GM21515 (cell line): ENCODE data around the gene UBAC2.
A peak's percentile ranks its signal among the peaks of the same experiment; 100 is the strongest.

Experiments
- ATAC-seq: cut with Tn5 transposase; IDR thresholded peaks from one replicate; pipeline ENCODE4 v1.9.1; 2021; ENCODE audit not compliant: unreplicated experiment

Gene UBAC2

GRCh38 chr13:99308471-99309087 is 107.9 kb downstream of the UBAC2 start:
- ATAC-seq = no peak

DNA sequence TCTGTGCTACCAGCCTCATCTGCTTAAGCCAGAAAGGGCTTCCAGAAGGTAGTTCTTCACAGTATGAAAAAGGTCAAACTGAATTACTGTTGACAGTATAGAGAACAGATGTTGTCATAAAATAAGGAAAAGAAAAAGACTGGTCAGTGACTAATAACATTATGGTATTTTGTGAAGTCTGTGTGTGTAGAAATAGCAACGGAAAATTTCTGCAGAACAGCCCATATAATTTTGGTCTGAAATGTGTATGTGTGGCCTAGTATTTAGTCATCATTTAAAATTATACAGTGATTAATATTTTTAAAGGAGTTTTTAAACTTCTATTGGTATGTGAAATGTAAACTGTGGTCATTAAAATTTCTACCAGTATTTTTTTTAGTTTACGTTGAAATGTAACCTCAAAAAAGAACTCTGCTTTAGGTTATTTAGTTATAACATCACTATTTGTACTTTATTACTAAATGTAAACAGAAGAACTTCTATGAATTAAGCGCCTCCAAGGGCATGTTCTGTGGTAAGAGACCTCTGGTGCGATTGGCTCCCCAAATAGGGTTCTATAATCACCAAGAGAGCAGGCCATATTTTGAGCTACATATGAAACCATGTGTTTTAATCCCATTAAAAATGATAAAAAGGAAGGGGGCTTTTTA is 109.9 kb downstream of the UBAC2 start:
- ATAC-seq = peak; percentile 30

- no peak for ATAC-seq
These were observed 110.5 kb downstream of the UBAC2 start for GRCh38 chr13:99311137-99311536.

DNA sequence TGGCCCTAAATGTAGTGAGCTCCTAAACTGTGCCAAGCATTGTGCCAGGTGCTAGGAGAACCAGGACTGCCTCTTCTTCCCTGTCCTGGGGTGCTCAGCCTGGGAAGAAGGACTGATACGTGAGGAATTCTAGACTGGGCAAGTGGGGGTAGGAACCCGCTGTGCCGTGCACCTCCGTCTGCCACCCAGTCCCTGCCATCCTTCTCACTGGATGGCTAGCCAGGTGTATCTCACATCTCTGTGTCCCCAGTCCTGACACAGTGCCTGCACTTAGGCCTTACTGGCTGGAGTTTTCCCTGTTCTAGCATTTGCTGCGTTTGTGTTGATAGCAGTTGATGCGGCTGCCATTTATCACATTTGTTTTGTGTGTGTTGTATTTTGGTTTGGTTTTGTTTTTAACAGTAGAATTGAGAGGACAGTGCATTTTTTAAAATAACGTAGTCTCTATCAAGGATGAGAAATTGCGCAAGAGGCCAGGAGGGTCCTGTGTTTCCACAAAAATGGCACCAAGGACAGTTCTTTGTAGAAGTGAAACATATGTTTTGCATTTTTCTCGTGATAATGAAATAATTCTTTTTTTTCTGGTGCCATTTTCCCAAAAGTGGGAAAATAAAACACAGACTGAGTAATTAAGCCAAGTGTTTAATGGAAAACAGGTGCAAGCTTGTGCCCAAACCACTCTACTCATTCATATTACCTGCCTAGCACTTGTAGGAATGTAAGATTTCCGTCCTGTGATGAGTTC is 111.3 kb downstream of the UBAC2 start:
- ATAC-seq = no peak

- no peak for ATAC-seq
These were observed 111.8 kb downstream of the UBAC2 start for GRCh38 chr13:99312493-99312883.

DNA sequence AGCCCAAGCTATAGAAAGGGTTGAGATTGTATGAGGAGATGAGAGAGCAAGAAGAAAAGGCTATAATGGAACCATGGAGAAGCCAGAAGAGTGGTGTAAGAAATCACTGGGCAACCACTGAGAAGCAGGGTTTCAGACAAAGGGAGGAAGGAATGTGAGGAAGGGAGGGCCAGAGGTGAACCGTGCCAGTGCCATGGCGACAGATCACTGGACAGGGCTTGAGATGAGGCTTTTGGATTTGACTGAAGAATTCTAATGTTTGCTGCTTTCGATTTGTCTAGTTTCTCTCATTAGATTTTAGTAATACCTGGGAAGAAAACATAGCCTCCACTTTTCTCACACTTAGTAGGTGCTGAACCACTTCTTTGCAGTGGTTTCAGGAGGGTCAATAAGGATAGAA is 112.8 kb downstream of the UBAC2 start:
- ATAC-seq = no peak

DNA sequence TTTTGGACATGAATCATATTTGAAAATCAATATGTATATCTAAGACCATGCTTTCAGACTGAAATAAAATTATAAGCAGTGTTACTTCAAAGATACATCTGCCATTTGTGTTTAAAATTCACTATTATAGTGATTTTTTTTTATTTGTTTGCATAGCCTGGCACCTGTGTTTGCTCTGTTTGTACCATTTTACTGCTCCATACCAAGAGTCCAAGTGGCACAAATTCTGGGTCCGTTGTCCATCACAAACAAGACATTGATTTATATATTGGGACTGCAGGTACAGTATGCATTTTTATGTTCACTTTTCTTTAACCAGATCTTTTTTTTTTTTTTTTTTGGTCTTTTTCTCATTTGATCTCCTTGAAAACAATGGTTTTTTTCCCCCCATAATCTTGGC is 113.3 kb downstream of the UBAC2 start:
- no peak for ATAC-seq

- no peak for ATAC-seq
These were observed 114.1 kb downstream of the UBAC2 start for GRCh38 chr13:99314640-99315176.

DNA sequence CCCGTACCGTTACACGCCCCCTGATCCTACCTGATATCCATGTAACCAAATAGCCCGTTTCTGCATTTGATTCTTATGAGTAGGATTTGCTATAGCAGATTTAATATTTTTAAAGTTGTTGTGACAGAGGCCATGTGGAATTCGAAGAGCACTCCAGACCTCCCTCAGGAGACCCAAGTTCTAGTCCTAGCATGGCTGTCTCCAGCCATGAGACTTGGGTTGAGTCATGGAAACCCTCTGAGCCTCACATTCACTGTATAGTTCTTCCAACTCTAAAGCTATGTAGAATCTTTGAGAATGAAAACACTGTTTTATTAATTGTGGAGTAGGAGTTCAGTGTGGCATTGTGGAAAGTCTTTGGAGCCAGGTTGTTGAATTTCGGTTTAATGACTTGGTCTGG is 114.5 kb downstream of the UBAC2 start:
- no peak for ATAC-seq

DNA sequence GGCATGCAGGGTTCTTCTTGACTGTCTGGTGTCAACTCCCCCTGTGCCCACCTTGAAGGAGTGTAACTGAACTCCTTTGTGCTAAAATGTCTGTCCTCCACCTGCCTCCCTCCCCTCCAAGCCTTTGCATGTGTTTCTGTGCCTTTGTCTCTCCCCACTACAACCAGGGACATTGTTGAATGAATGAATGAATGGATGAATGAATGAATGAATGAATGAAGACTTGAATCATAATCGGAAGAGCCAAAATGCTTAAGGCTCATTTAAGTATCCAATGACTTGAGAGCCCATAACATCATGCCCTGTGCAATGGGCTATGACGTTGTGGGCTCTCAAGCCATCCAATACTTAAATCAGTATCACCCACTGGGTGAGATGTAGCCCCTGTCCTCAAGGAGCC is 115.6 kb downstream of the UBAC2 start:
- ATAC-seq = no peak

GRCh38 chr13:99316657-99317256 is 116.1 kb downstream of the UBAC2 start:
- ATAC-seq = no peak

GRCh38 chr13:99320693-99321481 is 120.2 kb downstream of the UBAC2 start:
- no peak for ATAC-seq

- ATAC-seq = no peak
These were observed 121.1 kb downstream of the UBAC2 start for GRCh38 chr13:99321709-99322108.

DNA sequence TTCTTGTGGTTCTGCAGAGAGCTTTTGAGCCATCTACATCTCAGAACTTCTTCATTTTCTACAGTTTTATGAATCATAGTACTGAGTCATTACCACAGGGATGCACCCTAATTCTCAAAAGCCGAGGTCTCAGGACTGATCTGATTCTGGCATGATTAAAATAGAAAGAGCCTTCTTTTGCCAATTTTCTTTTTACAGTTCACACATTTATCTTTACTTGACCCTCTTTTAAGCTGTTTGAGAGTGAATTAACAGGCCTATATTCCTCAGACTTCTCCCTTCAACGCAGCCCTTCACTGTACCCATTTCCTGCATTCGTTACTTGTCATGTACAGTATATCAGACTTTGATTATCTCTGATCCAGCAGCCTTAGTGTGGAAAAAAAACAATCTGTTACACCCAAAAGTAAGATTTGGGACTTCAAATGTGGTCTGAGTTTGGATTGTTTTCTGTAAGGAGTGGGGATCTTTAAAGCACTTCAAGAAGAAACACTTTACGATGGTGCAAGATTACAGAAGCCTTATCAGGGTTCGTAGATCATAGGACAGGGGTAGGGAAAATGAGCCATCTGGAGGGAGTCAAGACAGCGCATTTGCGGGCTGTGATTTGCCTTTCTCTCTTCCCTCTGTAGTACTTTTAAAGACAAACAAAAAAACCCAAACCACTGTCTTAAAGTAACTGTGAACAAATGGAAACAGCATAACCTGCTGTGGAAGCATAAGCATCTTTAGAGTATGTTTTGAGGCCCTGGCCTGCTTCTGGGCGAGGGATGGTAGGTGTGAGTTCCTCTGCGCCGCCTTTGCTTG is 121.8 kb downstream of the UBAC2 start:
- ATAC-seq = peak; percentile 79

DNA sequence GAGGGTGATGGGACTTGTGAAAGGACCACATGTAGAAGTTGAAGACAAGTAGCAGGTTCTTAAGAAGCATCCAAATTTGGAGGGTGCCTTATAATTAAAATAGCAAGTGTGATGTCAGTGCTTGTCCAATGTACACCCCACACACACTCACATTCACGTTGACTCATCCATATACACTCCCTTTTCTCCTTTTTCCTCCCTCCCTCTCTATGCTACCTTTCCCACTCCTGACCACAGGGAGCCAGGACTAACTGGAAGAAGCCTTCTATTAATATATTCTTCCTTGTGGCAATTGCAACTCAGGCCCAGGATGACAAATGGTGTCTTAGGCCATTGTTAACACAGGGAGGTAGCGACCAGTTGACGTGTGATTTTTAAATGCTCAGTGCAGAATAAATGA is 122.8 kb downstream of the UBAC2 start:
- ATAC-seq = no peak

GRCh38 chr13:99326012-99326411 is 125.4 kb downstream of the UBAC2 start:
- no peak for ATAC-seq

DNA sequence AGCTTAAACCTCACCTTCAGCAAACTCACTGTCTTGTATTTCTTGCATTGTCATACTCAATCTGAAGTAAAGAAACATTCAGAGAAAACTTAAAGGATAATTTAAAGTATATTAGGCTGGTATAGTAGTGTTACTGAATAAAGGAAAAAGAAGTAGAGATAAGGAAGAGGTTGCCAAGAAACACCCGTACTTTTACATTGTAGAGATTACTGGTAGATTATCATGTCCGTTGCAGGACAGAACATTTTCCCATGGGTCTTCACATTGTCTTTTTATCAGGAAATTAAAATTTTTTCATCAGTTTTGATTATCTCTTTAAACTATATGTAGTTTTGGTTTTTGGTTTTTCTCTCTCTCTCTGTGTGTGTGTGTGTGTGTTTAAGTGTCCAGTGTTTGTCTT is 126.5 kb downstream of the UBAC2 start:
- no peak for ATAC-seq

DNA sequence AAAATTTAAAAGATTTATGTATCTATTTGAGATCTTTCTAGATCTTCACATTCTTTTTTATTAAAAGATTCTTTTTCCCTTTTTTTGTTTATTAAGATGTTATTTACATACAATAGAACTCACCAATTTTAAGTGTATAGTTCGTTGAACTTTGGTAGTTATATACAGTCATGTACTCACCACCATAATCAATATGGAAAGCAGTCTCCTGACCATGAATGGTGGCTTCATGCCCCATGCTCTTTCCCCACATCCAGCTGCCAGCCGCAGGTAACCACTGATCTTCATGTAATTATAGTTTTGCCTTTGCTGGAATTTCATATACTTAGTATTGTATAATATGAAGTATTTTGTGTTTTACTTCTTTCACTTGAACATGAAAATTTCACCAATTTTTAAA is 127.1 kb downstream of the UBAC2 start:
- ATAC-seq = no peak

GRCh38 chr13:99329477-99329876 is 128.8 kb downstream of the UBAC2 start:
- no peak for ATAC-seq

- no peak for ATAC-seq
These were observed 130.3 kb downstream of the UBAC2 start for GRCh38 chr13:99330942-99331341.
